DND-41 (cell line): ENCODE results near the gene DNER.

Experiments used
- ATAC-seq: fragments of 200-7000 bp; cut with Tn5 transposase; 3 replicates; pipeline ENCODE4 v1.9.1; 2021; ENCODE audit warnings: low read depth; ENCODE audit not compliant: insufficient read depth
- DNase-seq: peaks from one replicate; pipeline ENCODE4 v3.0.0-alpha.2; 2020
- H2AFZ ChIP-seq: 2 replicates; pipeline ENCODE4 v1.6.0; 2012; ENCODE audit warnings: low read depth, low read length
- H3K27ac ChIP-seq: 2 replicates; pipeline ENCODE4 v1.5.1; 2012; ENCODE audit warnings: low read length, inconsistent platforms
- H3K27me3 ChIP-seq: fragments of 200-600 bp; sonication (generic); 2 replicates; pipeline ENCODE4 v1.6.0; 2012; ENCODE audit warnings: low read length, mild to moderate bottlenecking, inconsistent platforms; ENCODE audit not compliant: insufficient read depth, poor library complexity
- H3K36me3 ChIP-seq: 2 replicates; pipeline ENCODE4 v1.5.1; 2012; ENCODE audit warnings: low read length, inconsistent platforms; ENCODE audit not compliant: insufficient read depth
- H3K4me1 ChIP-seq: 2 replicates; pipeline ENCODE4 v1.5.1; 2012; ENCODE audit warnings: mild to moderate bottlenecking, low read length; ENCODE audit not compliant: insufficient read depth
- H3K4me2 ChIP-seq: 2 replicates; pipeline ENCODE4 v1.6.0; 2012; ENCODE audit warnings: mild to moderate bottlenecking, moderate library complexity, low read length, inconsistent platforms; ENCODE audit not compliant: insufficient read depth
- H3K4me3 ChIP-seq, 2 experiments: fragments of 200-600 bp in 1 of 2; shearing (Covaris generic) in 1 of 2; 2 replicates each; pipeline ENCODE4 v1.5.1; 2012 to 2016; ENCODE audit warnings: inconsistent platforms in 2 of 2, low read length in 2 of 2, mild to moderate bottlenecking in 2 of 2, low read depth in 1 of 2, moderate library complexity in 1 of 2
- H3K79me2 ChIP-seq: 2 replicates; pipeline ENCODE4 v1.6.0; 2012; ENCODE audit warnings: low read length, inconsistent platforms; ENCODE audit not compliant: insufficient read depth
- H3K9ac ChIP-seq: 2 replicates; pipeline ENCODE4 v1.6.0; 2012; ENCODE audit warnings: low read depth, mild to moderate bottlenecking, inconsistent platforms, low read length, moderate library complexity
- H3K9me3 ChIP-seq: 2 replicates; pipeline ENCODE4 v1.5.1; 2012; ENCODE audit warnings: low read length, moderate library complexity, mild to moderate bottlenecking, inconsistent platforms; ENCODE audit not compliant: insufficient read depth, severe bottlenecking
- H4K20me1 ChIP-seq: 2 replicates; pipeline ENCODE4 v1.6.0; 2012; ENCODE audit warnings: low read length; ENCODE audit not compliant: insufficient read depth
- EZH2 ChIP-seq: IDR thresholded peaks from 3 replicates; pipeline ENCODE4 v1.6.1; 2012; ENCODE audit warnings: borderline replicate concordance, low read depth, mild to moderate bottlenecking, moderate library complexity, low read length, inconsistent platforms; ENCODE audit not compliant: severe bottlenecking
- TF ChIP-seq, protein P1 (sequence below): IDR thresholded peaks from 2 replicates; pipeline ENCODE4 v1.5.1; 2012; ENCODE audit warnings: borderline replicate concordance, low read length, moderate library complexity, mild to moderate bottlenecking; ENCODE audit not compliant: poor library complexity, severe bottlenecking; ENCODE audit errors: extremely low read depth

The DNER gene

DNA sequence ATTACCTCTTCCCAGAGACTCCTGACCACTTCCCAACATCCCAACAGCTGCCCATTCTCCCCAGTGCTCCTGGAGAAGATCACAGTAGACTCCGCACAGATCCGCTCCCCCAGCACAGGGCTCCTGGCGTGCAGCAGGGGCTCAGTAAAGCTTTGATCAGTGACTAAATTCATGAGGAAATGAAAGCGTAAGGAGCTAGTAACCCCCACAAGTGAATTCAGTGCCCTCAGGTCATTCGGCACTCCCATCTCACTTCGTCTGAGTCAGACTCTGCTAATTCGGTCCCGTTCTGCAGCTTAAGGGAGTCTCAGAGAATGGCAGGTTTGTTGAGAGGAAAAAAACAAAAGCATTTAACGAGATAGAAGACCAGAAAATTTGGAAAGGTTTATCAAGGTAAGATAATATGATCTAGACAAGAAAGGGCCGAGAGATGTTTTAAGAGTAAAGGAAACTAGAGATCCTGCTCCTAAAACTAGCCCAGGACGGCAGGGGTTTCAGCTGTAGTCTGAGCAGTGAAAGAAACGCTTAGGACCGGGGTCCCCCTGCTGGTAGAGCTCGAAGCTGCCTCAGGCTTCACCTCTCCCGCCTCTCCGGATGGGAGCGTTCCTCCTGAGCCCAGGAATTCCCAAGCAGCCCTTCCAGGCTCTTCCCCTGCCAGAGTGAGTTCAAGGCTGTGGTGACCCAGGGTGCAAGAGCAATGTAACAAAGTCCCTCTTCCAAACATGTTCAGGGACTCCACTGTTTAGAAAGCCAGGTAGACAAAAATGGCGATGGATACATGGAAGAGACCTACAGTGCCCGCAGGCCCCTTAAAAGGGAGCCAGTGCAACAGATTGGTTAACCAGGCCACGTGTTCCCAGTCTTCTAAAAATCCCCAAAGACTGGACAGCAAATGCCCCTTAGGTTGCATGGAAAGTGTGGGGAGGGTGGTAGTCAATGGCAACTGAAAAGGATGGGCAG, 127.3 kb downstream of the DNER start:
- Histone ChIP-seq H3K9me3 (no peaks in the 10 kb centered on the region), H3K36me3 (no peaks in the 10 kb centered on the region), H3K27ac (no peak overlapping the region), H3K4me3 (no peak overlapping the region), H3K9ac (no peak overlapping the region), H3K4me1 (no peaks in the 10 kb centered on the region), H3K79me2 (no peaks in the 10 kb centered on the region), H3K27me3 (peaks cover 8% of the 10 kb centered on the region), H2AFZ (no peak overlapping the region), H3K4me2 (no peak overlapping the region), H4K20me1 (no peaks in the 10 kb centered on the region)
- peak; percentile 27 for DNase-seq
- peak; percentile 67 for ATAC-seq
- no peak for TF ChIP-seq EZH2
- TF ChIP-seq, protein P1, sequence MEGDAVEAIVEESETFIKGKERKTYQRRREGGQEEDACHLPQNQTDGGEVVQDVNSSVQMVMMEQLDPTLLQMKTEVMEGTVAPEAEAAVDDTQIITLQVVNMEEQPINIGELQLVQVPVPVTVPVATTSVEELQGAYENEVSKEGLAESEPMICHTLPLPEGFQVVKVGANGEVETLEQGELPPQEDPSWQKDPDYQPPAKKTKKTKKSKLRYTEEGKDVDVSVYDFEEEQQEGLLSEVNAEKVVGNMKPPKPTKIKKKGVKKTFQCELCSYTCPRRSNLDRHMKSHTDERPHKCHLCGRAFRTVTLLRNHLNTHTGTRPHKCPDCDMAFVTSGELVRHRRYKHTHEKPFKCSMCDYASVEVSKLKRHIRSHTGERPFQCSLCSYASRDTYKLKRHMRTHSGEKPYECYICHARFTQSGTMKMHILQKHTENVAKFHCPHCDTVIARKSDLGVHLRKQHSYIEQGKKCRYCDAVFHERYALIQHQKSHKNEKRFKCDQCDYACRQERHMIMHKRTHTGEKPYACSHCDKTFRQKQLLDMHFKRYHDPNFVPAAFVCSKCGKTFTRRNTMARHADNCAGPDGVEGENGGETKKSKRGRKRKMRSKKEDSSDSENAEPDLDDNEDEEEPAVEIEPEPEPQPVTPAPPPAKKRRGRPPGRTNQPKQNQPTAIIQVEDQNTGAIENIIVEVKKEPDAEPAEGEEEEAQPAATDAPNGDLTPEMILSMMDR = peak; percentile 63

DNA sequence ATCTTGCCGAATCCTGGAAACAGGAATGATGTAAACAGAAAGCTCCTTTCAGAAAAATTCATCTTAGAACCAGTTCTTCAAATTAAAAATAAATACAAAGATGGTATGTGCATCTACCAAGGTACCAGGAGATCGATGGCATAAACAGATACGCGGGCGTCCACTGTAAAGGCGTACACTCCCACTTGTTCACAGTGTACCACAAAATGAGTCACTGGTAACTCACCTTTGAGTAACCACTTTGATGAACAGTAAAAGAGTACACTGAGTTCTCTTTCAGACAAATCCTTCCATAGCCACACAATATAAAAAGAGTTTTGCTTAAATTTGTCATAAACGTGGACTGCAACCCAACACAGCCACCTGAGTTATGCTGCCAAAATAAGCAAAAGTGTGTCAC, 128.3 kb downstream of the DNER start:
- H4K20me1 ChIP-seq = no peaks in the 10 kb centered on the region
- DNase-seq (no peak), ATAC-seq (no peak)
- no peak overlapping the region for H3K9ac ChIP-seq
- H3K4me3 ChIP-seq = no peak overlapping the region
- H3K36me3 ChIP-seq = no peaks in the 10 kb centered on the region
- H3K27me3 ChIP-seq = peaks cover 8% of the 10 kb centered on the region
- no peaks in the 10 kb centered on the region for H3K79me2 ChIP-seq
- TF ChIP-seq EZH2 = no peak
- TF ChIP-seq, protein P1 = no peak
- H3K4me2 ChIP-seq = no peak overlapping the region
- no peak overlapping the region for H3K27ac ChIP-seq
- no peaks in the 10 kb centered on the region for H3K4me1 ChIP-seq
- no peak overlapping the region for H2AFZ ChIP-seq
- no peaks in the 10 kb centered on the region for H3K9me3 ChIP-seq

GRCh38 chr2:229582151-229582550, 132.2 kb downstream of the DNER start:
- no peak overlapping the region for H3K4me2 ChIP-seq
- TF ChIP-seq, protein P1 = no peak
- no peaks in the 10 kb centered on the region for H3K4me1 ChIP-seq
- no peak overlapping the region for H3K4me3 ChIP-seq
- H3K36me3 ChIP-seq = no peaks in the 10 kb centered on the region
- no peak overlapping the region for H3K27ac ChIP-seq
- no peaks in the 10 kb centered on the region for H4K20me1 ChIP-seq
- H2AFZ ChIP-seq = no peak overlapping the region
- H3K9ac ChIP-seq = no peak overlapping the region
- H3K27me3 ChIP-seq = peaks cover 5% of the 10 kb centered on the region
- ATAC-seq (no peak), DNase-seq (no peak)
- H3K79me2 ChIP-seq = no peaks in the 10 kb centered on the region
- H3K9me3 ChIP-seq = no peaks in the 10 kb centered on the region
